GM19240 (cell line): Measurements from ENCODE around the gene THUMPD2.
A peak's percentile ranks its signal among the peaks of the same experiment; 100 is the strongest.
"Not testable (repeated sequence)": the region's sequence is repeated elsewhere in the genome, so short reads cannot be mapped to it uniquely, and the experiment has no call there.

Source experiments
- DNase-seq: peaks from one replicate; pipeline ENCODE4 v3.0.0; 2011; ENCODE audit warnings: low spot score; ENCODE audit not compliant: insufficient read length

THUMPD2 gene, protein sequence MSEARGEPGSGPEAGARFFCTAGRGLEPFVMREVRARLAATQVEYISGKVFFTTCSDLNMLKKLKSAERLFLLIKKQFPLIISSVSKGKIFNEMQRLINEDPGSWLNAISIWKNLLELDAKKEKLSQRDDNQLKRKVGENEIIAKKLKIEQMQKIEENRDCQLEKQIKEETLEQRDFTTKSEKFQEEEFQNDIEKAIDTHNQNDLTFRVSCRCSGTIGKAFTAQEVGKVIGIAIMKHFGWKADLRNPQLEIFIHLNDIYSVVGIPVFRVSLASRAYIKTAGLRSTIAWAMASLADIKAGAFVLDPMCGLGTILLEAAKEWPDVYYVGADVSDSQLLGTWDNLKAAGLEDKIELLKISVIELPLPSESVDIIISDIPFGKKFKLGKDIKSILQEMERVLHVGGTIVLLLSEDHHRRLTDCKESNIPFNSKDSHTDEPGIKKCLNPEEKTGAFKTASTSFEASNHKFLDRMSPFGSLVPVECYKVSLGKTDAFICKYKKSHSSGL

GRCh38 chr2:39778775-39779340 lies at the start of gene THUMPD2:
THUMPD2 (minus strand) TSS chr2:39779258; CDS start chr2:39779239, 19 bp downstream.
- DNase-seq, result peak; percentile 54

- DNase-seq, result no peak
Observed at GRCh38 chr2:39821871-39822270, 42.8 kb upstream of the THUMPD2 start.

DNA sequence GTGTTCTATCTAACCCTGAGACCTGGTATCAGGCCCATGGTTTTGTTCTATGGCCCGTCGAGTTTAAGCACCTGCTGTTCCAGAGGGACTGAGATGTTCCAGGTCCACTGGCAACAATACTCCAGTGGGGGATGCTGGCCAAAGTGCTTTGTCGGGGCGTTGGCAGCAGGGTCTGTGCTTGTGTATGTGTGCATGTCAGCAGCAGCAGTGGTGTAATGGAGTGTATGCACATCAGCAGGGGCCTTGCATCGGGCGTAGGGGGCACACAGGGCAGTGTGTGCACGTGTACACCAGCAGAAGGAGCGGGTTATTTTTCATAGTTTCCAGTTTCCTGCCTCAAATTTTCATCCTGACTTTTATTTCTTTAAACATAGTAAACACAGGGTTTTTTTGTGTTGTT lies 37.8 kb upstream of the THUMPD2 start:
- no peak for DNase-seq

- no peak for DNase-seq
Observed at GRCh38 chr2:39816428-39816827, 37.4 kb upstream of the THUMPD2 start.

DNA sequence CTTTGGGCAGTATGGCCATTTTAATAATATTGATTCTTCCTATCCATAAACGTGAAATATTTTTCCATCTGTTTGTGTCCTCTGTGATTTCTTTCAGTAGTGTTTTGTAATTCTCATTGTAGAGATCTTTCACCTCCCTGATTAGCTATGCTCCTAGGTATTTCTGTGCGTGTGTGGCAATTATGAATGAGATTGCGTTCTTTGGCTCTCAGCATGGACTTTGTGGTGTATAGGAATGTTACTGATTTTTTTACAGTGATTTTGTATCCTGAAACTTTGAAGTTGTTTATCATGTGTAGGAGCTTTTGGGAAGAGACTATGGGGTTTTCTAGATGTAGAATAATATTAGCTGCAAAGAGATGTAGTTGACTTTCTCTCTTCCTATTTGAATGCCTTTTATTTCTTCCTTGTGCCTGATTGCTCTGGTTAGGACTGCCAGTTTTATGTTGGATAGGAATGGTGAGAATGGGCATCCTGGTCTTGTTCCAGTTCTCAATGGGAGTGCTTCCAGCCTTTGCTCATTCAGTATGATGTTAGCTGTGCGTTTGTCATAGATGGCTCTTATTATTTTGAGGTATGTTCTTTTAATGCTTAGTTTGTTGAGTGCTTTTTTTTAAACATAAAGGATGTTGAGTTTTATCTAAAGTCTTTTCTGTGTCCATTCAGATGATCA lies 27.0 kb upstream of the THUMPD2 start:
- DNase-seq, result no peak

DNA sequence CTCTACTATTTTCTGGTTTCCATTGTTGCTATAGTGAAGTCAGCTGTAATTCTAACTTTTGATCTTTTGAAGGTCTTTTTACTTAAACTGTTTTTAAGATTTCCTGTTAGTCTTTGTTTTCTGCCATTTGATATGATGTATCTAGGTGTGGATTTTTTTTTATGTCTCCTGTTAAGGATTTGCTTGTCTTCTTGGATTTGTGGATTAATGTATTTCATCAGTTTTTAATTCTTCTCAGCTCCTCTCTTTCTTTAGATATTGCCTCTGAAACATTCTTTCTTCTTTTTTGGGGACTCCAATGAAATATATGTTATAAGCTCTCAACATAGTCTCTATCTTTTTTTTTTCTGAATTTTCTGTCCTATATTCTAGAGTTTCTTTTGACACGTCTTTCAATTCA lies 24.8 kb upstream of the THUMPD2 start:
- DNase-seq, result no peak

DNA sequence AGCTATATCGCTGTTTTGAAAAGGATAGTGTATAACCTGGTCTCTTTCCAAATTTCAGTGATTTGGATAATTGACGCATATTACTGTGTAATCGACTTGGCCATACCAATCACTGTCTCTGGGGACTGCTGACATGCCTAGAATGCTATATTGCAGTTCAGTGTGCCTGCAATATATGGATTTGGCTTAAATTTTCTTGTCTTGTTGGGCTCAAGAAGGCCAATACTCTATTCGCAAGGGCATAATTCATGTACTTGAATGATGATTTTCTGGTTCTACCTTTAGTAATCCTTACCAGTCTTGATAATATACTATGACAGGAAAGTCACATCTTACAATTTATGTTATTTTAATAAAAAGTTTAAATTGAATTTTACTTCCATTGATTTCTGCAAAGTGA lies 21.7 kb upstream of the THUMPD2 start:
- no peak for DNase-seq

GRCh38 chr2:39796134-39796533 lies 17.1 kb upstream of the THUMPD2 start:
- no peak for DNase-seq

DNA sequence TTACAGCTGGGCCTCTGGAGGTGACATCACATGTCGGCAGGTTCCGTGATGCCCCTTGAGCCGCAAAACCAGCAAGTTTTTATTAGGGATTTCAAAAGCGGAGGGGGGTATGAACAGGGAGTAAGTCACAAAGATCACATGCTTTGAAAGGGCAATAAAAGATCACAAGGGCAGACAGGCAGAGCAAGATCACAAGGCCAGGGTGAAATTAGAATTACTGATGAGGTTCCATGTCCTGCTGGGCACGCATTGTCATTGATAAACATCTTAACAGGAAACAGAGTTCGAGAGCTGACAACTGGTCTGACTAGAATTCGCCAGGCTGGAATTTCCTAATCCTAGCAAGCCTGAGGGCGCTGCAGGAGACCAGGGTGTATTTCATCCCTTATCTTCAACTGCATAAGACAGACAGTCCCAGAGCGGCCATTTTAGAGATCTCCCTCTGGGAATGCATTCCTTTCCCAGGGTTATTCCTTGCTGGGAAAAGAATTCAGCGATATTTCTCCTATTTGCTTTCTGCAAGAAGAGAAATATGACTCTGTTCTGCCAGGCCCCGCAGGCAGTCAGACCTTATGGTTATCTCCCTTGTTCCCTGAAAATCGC lies 11.3 kb upstream of the THUMPD2 start:
- DNase-seq, result not testable (repeated sequence)

- no peak for DNase-seq
Observed at GRCh38 chr2:39787950-39788349, 8.9 kb upstream of the THUMPD2 start.

DNA sequence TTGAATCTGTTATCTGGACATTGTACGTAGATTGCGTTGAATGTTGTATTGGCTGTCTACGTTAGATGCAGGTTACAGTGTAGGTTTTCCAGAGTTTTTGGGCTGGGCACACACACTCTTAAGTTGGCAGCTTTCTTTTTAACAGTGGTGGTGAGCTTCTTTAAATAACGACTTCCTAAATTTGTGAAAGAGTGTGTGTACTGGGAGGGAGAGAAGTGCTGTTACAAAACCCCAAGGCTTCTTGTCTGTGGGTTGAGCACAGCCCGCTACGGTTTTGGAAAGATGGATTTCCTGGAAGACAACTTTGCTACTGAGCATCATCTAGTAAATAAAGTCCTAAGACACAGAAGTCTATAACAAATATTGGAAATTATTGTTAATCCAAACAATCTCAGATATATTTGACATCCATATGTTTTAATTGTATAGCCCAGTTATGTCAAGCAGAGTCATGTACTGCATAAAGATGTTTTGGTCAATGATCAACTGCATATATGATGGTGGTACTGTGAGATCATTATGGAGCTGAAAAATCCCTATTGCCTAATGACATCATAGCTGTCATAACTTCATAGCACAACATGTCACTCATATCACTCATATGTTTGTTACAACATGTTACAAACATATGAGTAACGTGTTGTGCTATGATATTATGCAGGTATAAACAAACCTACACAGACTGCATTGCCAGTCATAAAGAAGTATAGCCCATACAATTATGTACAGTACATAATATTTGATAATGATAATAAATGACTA lies 7.9 kb upstream of the THUMPD2 start:
- no peak for DNase-seq

GRCh38 chr2:39782591-39782990 lies 3.5 kb upstream of the THUMPD2 start:
- no peak for DNase-seq

DNA sequence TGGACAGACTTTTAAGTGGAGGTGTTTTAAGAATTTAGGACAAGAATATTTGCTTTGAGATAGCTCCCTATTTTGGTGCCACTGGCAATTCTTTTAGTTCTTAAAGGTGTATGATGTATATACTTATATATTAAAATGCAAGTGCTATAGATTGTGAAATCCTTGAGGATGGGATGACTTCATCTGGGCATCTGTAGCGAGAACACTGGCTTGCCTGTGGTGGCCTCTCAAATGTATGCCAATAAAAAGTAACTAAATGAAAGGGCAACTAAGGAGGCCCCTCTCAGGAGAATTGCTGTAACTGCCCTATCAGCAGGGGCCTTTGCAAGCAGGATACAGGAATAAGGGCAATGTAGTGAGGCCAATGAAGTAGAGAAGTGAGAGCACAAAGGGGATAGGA lies 2.6 kb upstream of the THUMPD2 start:
- no peak for DNase-seq

DNA sequence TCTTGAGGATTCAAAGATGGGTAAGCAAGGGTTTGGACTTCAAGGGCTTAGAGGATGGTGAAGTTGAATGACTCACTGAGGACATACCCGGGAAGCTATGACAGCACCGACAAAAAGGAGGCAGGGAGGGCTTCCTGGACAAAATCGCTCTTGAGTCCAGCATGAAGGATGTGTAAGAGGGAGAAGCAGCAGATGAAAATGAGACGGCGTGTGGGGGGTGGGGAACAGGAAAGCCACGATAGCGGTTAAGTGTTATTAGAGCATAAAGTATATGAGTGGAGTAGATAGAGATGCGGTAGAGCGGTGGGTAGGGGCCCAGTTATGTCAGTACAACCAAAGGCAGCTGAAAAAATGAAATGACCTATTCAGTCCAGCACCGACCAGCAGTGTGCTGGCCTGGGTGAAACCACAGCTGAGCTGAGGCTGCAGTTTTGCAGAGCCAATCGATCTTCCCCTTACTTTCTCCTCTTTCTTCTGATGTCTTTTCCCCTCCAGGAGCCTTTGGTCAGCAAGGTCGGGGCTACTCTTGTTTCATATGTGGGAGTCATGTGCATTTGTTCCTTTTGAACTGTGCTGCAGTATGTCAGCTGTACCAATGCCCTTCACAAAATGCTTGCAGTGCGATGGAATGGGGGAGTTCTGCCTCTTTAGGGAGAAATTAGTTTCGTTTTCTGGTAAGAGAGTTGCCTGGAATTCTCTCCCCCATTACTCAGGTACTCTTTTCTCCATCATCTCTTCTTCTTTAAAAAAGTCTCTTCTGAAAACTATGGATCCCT lies 2.0 kb upstream of the THUMPD2 start:
- DNase-seq, result no peak

- no peak for DNase-seq
Observed at GRCh38 chr2:39779927-39780326, 869 bp upstream of the THUMPD2 start.

- DNase-seq, result no peak
Observed at GRCh38 chr2:39779341-39779851, 338 bp upstream of the THUMPD2 start.

DNA sequence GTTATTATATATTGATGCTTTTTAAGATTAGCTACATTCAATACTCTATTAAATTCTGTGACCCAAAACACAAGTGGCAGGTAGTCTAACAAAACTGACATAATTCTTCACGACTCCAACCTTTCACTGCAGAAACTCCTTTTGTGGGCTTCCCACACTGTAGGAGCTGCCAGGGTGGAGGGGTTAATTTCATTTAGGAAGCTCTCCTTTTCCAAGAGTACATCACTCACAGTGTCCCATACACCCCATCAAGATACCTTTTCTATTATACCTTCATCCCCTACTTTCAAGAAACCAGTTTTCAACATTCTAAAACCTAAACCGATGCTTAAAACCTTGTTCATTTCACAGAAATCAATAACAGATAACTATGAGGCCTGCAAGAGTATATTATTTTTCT lies 825 bp downstream of the THUMPD2 start:
- DNase-seq, result no peak

GRCh38 chr2:39772812-39773152 lies 6.3 kb downstream of the THUMPD2 start:
- DNase-seq, result no peak

DNA sequence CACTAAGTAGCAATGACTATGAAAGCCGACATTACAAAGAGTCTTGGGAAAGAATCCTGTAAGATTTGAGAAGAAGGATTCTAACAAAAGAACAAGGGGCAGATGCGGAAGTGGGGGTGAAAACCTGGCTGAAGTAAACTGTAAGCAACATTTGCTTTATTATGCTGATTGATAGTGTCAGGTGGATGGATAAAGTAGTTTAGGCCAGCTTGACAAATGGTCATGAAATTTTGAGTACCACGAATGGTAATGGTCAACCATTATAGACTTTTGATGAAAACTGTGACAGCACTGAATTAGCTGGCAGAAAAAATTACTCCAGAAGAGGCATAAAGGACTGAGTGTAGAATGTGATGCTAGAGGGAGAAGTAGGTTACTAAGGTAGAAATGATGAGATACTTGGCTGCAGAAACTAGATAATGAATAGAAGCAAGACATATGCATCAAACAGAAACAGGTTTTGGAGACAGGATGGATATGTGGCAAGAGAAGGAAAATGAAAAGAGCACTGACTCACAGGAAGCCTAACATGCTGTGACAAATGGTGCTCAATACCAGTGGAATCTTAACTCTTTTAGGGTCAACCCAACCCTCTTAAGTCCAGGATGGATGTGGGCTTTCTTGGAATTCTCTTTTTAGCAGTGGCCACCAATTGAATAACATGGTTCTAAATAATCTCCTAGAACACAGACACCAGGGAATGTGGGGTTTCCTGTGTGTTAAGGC lies 6.8 kb downstream of the THUMPD2 start:
- no peak for DNase-seq

- no peak for DNase-seq
Observed at GRCh38 chr2:39762448-39762847, 16.6 kb downstream of the THUMPD2 start.
